Coronary artery (tissue), 2 donors: ENCODE data around the gene TTLL12.

ENCODE experiments used
- DNase-seq: peaks from one replicate; pipeline ENCODE4 v3.0.0-alpha.2; 2017; ENCODE audit warnings: low spot score
- H3K27ac ChIP-seq, 2 donors: fragments of 200-600 bp; sonication (generic); one replicate each; pipeline ENCODE4 v1.5.1; 2016 to 2019
- H3K4me3 ChIP-seq: fragments of 200-600 bp; sonication (generic); 2 replicates; pipeline ENCODE4 v1.5.1; 2016; ENCODE audit warnings: mild to moderate bottlenecking, moderate library complexity
- TF ChIP-seq, protein P1 (sequence below): fragments of 200-600 bp; sonication (generic); IDR thresholded peaks from one replicate; pipeline ENCODE4 v1.5.1; 2019; ENCODE audit warnings: antibody characterized with exemption

TTLL12 gene

GRCh38 chr22:43186272-43187170 lies at the start of gene TTLL12:
Gene TTLL12 (minus strand): TSS chr22:43187134. CDS start chr22:43187069, 65 bp downstream.
- TF ChIP-seq, protein P1, sequence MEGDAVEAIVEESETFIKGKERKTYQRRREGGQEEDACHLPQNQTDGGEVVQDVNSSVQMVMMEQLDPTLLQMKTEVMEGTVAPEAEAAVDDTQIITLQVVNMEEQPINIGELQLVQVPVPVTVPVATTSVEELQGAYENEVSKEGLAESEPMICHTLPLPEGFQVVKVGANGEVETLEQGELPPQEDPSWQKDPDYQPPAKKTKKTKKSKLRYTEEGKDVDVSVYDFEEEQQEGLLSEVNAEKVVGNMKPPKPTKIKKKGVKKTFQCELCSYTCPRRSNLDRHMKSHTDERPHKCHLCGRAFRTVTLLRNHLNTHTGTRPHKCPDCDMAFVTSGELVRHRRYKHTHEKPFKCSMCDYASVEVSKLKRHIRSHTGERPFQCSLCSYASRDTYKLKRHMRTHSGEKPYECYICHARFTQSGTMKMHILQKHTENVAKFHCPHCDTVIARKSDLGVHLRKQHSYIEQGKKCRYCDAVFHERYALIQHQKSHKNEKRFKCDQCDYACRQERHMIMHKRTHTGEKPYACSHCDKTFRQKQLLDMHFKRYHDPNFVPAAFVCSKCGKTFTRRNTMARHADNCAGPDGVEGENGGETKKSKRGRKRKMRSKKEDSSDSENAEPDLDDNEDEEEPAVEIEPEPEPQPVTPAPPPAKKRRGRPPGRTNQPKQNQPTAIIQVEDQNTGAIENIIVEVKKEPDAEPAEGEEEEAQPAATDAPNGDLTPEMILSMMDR, result no peak
- Histone ChIP-seq H3K4me3 (peak within 1 kb of the TSS; percentile 84), H3K27ac (peak within 1 kb of the TSS; percentile 82 to 95)
- DNase-seq, result no peak

- Histone ChIP-seq H3K4me3 (no peak overlapping the region), H3K27ac (no peak overlapping the region)
- TF ChIP-seq, protein P1, result no peak
- no peak for DNase-seq
These were observed 48.8 kb upstream of the TTLL12 start for GRCh38 chr22:43235445-43236409.

DNA sequence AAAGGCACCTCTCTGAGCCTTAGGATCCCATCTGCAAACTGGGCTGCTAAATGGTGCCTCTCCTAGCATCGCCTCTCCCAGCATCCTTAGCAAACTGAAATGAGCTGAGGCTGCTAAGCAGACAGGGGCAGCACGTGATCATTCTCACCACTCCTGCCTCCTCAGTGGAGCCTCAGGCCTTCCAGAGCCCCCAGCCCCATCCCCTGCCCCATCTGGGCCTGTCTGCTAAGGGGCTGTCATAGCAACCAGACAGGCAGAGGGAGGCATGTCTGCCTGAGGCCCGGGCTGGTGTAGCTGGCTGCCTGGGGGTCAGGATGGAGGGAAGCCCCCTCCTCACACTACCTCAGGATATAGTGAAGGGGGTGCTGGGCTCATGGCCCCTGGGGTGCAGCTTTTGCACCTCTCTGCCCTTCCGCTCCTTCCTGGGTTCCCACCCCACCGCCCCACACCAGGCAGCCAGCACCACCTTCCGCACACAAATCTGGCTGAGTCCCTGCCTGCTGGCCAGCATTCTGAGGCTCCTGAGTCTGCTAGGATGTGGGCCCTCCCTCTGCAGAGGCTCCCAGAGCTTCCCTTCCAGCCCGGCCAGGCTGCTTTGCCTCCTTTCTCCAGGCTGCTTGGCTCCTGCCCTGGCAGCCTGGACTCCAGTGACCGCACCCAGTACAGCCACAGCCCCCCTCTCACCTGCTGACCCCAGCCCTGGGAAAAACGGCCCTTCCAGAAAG lies 47.5 kb upstream of the TTLL12 start:
- no peak overlapping the region for H3K27ac ChIP-seq
- no peak for DNase-seq
- no peak overlapping the region for H3K4me3 ChIP-seq
- TF ChIP-seq, protein P1, result no peak

- Histone ChIP-seq H3K27ac (no peak overlapping the region), H3K4me3 (no peak overlapping the region)
- TF ChIP-seq, protein P1, result no peak
- DNase-seq, result no peak
These were observed 46.6 kb upstream of the TTLL12 start for GRCh38 chr22:43233529-43233928.

DNA sequence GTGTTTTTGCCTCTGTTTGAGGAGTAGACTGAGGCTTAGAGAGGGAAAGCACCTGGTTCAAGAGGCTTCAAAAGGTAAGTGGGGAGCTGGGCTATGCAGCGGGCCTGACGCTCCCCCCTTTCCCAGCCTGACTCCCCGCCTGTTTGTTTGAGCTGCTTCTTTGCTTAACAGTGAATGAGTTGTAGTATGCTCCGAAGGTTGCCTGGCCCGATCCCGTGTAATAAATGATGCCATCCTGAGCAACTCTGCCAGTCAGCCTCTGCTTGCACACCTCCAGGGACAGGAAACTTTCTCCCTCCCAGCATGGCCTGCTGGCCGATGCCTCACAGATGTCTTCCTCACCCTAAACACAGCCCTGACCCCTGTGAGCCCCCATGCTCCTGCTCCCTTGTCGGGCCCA lies 45.5 kb upstream of the TTLL12 start:
- Histone ChIP-seq H3K27ac (no peak overlapping the region), H3K4me3 (no peak overlapping the region)
- no peak for DNase-seq
- TF ChIP-seq, protein P1, result no peak

DNA sequence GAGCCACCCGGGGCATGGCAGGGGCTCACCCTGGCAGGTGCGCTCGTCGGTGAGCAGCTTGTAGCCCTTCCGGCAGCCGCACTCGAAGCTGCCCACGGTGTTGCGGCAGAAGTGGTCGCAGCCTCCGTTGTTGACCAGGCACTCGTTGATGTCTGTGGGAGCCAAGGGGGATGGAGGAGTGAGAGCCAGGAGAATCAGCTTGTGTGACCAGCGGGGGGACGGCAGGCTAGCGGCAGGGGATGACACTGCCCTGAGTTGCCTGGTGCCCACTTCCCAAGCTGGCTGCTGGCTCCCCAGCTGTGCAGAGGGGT lies 44.7 kb upstream of the TTLL12 start:
- TF ChIP-seq, protein P1, result no peak
- no peak for DNase-seq
- no peak overlapping the region for H3K4me3 ChIP-seq
- H3K27ac ChIP-seq, result no peak overlapping the region
